22Rv1 (cell line): Measurements from ENCODE around the gene PUM2.

Source experiments
- H3K27ac ChIP-seq: fragments of 450-650 bp; 2 replicates; pipeline ENCODE4 v1.5.1; 2017
- ZFX ChIP-seq: fragments of 450-650 bp; IDR thresholded peaks from 2 replicates; pipeline ENCODE4 v1.6.1; 2017; ENCODE audit warnings: antibody characterized with exemption, borderline replicate concordance
- TF ChIP-seq, protein P1 (sequence below): fragments of 450-650 bp; IDR thresholded peaks from 2 replicates; pipeline ENCODE4 v1.5.1; 2017; ENCODE audit warnings: mild to moderate bottlenecking

The PUM2 gene

DNA sequence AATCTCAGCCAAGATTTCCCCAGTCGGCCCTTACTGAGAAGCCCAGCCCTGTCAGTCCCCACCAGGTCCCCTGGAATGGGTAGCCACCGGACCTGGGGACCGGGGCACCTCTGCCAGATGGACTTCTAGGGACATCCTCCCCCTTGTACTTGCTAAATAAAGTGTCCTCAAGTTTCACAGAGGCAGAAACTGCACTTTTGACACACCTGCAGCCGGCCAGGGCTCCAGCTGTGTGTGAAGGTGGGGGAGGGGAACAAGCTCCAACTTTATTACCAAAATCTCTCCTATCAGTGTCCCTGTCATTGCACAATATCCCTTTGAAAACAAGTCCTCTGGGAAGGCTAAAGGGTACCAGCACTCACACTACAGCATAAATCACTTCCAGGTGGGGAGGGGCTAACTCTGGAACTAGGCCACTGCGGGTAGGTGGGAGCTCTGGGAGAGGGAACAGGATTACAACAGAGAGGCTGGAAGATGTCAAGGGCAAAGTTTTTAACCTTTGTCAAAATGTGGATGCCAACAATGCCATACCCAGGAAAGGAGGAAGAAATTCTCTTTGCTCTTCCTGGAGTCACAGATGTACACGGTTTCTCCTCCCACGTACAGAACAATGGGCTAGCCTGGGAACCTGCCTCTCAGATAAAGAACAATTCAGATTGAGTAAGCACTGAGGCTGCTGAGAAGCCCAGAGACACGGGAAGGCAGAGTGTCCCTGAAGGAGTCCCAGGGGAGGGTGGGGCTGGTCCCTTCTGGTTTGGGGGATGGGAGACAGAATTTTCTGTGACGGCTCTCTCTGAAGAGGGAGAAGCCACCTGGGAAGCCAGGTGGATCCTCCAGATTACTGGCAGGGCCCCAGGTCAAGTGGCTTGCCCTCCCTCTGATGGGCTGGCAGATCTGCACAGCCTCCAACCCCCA lies 136.7 kb downstream of the PUM2 start:
- TF ChIP-seq, protein P1, sequence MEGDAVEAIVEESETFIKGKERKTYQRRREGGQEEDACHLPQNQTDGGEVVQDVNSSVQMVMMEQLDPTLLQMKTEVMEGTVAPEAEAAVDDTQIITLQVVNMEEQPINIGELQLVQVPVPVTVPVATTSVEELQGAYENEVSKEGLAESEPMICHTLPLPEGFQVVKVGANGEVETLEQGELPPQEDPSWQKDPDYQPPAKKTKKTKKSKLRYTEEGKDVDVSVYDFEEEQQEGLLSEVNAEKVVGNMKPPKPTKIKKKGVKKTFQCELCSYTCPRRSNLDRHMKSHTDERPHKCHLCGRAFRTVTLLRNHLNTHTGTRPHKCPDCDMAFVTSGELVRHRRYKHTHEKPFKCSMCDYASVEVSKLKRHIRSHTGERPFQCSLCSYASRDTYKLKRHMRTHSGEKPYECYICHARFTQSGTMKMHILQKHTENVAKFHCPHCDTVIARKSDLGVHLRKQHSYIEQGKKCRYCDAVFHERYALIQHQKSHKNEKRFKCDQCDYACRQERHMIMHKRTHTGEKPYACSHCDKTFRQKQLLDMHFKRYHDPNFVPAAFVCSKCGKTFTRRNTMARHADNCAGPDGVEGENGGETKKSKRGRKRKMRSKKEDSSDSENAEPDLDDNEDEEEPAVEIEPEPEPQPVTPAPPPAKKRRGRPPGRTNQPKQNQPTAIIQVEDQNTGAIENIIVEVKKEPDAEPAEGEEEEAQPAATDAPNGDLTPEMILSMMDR, result no peak
- H3K27ac ChIP-seq, result peak overlapping the region; percentile 63

DNA sequence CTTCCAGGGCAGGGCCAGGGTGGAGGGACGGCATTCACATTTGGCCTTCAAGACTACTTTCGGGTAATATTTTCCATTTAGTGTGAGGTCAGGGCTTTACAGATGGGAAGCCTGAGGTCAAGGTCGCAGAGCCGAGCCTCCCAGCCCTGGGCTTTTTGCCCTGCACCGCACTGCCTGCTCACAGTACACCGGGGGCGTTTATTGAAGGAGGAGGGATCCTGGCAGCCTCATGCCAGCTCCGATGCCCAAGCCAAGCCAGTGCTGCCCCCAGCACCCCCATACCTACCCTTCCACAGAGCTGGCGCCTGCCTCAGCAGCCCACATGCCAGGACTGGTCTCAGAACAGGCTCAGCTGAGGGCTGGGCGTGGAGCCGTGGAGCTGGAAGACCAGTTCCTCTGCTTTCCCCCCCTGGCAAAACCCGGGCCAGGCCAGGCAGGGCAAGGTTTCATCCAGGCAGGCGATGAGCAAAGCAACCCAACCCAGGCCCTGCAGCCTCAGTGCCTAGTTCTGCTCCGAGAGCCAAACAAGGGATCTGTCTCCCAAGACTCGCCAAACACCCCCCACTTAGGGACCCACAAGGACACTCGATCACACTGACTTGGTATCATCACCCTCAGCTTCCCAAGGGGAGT lies 137.7 kb downstream of the PUM2 start:
- no peak for TF ChIP-seq ZFX
- TF ChIP-seq, protein P1, result no peak
- peak overlapping the region; percentile 63 for H3K27ac ChIP-seq

DNA sequence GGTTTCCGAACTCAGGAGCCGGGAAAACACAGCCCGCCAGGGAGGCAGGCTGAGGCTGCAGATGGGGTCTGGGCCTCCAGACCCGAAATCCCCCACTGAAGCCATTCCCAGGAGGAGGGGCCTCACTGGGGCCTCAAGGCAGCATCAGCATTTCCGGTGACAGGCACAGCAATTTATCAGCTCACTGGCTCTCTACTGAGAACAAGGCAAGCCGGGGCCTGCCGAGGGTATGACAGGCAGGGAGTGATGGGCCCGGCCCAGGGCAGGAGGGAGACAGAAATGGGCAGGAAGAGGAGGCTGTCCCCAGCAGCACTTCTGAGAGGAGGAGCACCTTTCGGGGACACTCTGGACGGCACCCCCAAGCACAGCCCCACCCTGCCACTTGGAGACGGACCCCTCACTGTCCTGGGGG lies 138.2 kb downstream of the PUM2 start:
- H3K27ac ChIP-seq, result peak overlapping the region; percentile 63
- TF ChIP-seq, protein P1, result no peak
- TF ChIP-seq ZFX, result no peak

DNA sequence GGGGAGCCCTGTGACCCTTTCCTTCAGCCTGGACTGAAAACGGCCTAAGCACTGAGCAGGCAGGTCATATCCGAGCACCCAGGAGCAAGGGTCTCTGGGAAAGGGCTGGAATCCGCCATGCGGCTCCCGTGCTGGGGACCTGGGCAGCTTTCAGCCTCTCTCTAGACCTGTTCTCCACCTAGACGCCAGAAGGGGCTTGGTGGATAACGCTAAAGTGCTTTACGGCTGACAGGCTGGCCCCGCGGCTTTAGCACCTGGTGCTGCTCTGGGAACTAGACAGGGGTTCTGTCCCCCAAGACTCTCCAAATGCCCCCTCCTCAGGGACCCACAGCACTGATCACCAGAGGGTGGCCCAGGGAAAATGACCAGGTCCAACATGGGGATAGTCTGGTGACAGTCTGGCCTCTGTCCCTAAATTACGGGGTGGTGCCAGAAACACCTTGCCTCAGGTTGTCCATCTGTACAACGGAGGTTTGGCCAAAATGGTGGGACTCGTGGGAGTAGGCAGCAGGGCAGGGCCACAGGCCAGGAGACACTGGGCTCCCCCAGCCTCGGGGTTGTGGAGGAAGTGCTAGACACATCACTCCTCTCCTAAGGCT lies 138.7 kb downstream of the PUM2 start:
- peak overlapping the region; percentile 63; the same call in 1 of the 2 replicates for H3K27ac ChIP-seq

DNA sequence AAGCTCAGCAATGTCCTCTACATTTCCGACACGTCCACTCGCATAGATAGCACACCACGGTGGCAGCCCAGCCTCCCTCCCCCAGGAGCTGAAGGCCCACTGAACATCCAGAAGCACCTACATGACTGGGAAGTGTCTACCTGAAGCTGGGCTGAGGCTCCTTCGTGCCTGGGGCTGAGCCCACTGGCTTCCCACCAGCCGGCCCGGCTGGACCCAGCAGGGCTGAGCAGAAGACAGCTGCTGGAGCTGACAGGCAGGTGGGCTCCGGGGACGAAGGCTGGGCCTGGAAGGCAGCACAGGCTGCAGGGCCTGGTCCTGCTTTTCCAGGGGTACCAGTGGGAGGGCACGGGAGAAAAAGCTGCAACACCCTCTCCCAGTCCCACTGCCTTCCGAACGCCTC lies 139.2 kb downstream of the PUM2 start:
- no peak overlapping the region for H3K27ac ChIP-seq
- TF ChIP-seq ZFX, result no peak
- TF ChIP-seq, protein P1, result no peak

More for the DNA sequence above, 138.7 kb downstream of the PUM2 start:
- no peak for TF ChIP-seq ZFX
- TF ChIP-seq, protein P1, result no peak

DNA sequence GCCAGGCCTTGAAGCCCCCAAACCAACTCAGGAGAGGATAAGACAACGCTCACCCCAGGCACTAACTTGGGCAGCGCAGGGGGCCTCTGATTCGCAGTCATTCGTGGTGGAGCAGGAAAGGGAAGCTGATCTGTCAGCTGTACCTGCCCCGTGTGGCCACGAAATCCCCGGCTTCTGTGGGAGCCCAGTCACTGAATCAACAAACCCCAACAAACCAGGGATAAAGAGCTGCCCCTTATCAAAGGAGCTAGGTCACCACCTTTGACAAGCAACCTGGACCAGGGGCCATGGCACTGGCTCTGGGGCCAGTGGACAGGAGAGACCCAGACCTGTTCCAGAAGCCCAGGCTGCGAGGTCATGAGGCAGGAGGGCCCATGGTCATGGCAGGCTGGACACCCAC lies 140.2 kb downstream of the PUM2 start:
- H3K27ac ChIP-seq, result no peak overlapping the region
- TF ChIP-seq, protein P1, result no peak
- TF ChIP-seq ZFX, result no peak
